GM12872 (cell line): ENCODE data around the gene TMTC2.

Source experiments
- TF ChIP-seq, protein P1 (sequence below): IDR thresholded peaks from 3 replicates; pipeline ENCODE4 v1.5.1; 2011; ENCODE audit warnings: low read depth, mild to moderate bottlenecking, low read length, moderate library complexity; ENCODE audit not compliant: insufficient read depth

TMTC2 gene

DNA sequence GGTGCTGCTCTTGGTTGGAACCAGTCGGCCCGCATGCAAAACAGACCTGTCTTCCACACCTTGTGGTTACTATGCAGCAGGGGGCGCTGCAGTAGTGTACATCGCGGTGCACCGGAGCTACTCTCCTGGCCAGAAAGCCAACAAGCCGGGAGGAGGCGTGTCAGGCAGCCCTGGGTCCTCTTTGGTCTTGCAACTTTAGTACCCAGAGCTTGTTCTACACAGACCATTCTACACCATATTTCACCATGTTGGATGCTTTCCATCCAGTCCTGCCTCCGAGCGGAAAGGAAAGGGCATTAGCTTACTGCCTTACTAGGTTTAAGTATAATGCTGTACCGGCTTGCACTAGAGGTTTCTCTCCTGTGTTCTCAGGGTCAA lies 927 bp upstream of the TMTC2 start:
- TF ChIP-seq, protein P1, sequence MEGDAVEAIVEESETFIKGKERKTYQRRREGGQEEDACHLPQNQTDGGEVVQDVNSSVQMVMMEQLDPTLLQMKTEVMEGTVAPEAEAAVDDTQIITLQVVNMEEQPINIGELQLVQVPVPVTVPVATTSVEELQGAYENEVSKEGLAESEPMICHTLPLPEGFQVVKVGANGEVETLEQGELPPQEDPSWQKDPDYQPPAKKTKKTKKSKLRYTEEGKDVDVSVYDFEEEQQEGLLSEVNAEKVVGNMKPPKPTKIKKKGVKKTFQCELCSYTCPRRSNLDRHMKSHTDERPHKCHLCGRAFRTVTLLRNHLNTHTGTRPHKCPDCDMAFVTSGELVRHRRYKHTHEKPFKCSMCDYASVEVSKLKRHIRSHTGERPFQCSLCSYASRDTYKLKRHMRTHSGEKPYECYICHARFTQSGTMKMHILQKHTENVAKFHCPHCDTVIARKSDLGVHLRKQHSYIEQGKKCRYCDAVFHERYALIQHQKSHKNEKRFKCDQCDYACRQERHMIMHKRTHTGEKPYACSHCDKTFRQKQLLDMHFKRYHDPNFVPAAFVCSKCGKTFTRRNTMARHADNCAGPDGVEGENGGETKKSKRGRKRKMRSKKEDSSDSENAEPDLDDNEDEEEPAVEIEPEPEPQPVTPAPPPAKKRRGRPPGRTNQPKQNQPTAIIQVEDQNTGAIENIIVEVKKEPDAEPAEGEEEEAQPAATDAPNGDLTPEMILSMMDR, result peak; percentile 88

DNA sequence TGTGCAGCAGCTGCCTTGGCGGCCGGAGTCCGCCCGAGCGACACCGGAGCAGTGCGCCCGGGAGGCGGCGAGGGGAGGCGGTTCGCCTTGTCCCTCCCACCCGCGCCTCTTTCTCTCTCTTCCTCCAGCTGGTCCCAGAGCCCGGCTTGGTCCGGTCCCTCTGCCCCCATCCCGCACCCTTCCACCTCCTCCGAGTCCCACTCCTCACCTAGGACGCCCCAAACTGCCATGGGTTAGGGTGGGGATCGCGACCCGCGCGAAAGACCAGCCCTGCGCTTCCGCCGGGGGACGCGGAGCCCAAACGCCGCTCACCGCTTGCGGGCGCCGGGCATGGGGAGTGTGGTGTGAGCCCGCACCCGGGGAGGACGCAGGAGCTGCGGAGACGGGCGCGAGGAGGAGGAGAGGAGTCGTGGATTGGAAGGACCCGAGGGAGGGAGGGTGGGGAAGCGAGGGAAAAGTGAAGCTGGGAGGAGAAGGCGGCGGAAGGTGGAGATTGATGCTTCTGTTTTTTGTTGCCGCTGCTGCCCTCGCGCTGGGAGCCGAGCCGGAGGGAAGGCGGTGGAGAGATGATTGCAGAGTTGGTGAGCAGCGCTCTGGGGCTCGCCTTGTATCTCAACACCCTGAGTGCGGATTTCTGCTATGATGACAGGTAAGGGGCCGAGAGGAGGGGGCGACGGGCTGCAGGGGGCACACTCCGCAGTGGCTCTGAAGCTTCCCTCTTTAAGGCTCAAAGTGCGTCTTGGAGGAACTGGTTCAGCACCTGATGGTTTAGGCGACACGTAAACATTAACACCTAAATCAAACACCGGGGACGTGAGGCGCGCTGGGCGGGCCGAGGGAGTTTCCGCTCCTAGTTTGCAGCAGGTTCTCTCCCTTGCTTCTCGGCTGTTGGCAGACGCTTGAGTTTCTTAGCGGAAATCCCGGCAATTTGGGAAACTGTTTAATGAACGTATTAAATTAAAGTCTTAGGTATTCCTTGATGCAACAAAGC lies 610 bp downstream of the TMTC2 start:
- TF ChIP-seq, protein P1, result no peak

DNA sequence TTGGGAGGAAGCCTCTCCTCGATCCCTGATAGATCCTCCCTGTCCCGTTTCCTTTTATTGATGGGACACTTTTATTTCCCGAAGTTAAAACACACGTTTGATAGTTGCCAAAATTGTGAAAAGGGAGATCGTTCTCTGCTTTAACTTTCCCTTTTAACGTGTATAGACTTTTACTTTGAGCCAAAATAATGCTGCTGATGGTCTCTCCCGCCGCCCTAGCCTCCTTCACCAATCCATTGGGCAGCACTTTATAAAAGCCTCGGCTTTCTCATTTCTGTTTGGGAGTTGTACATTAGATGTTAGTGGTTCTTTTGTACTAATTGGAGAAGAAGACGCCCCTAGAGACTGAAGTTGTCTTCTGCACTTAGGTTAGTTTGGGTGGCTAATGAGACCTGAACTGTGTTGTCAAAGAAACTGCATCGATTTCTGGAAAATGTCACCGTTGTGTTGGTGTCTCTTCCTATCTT lies 1.4 kb downstream of the TMTC2 start:
- TF ChIP-seq, protein P1, result peak; percentile 38; the same call in 1 of the 3 replicates

DNA sequence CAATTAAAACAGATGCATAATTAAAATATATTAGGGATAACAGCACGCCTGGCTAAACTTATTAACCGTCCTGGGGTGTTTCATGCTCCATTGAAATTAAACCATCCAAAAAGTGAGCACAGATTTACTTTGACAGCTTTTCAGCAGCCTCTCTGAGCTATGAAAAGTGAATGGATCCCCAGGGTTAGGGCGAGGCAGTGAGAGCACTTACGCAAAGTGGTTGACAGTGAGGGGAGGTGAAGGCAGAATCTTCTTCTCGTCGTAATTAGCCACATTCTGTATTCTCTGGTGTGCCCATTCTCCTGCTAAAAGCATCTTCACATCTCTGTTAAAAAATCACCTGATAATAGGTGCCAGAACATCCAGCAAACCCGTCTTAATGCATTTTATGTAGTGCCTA lies 1.9 kb downstream of the TMTC2 start:
- TF ChIP-seq, protein P1, result no peak

DNA sequence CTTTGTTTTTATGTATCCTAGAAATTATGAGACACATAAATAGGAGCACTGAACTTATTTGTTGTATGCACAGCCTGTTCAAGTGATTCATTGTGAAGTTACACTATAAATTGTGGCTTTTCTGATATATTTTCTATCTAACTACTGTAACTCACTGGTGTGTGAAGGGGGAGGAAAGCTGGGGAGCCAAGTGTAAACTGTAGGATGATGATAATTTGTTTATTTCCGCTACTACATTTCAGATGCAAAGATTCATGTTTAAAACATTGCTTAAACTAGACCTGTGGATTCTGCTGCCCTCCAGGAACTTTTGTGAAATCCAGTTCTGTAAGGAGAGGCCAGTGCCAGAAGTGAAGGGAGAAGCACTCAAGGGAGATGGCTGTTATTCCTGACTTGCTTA lies 3.3 kb downstream of the TMTC2 start:
- TF ChIP-seq, protein P1, result no peak

DNA sequence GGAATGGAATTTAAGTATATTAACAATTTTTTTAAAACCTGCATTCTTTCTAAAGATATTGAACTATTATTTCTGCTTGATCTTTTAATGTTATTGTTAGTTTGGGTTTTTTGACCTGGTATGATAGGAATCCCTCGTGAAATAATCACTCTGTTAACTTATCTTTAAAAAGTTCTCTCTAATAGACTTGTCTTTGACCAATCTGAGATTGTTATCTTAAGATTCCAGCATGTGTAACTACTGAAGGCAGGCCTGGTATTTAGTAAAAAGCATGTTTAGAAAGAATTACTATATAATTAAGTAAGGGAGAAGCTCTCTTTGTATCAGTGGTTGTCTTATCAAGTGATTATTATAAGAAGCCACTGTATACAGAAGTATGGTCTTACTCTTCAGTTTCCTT lies 4.8 kb downstream of the TMTC2 start:
- TF ChIP-seq, protein P1, result no peak

DNA sequence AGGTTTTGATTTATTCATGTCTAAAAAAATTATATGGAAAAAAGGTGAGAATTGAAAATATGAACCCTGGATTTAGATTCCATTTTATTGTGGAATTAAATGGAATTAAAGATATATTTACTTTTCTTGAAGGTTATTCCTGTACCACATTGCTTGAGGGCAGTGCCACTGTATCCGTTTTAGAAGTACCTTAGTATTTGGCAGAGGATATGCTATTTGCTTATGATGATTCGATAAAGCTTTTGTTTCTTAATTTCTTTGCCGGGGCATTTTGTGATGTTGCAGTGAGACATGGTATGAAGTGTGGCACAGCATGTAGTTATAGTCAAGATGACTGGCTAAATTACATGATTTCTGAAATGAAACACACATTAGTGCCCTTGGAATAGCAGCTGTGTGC lies 7.6 kb downstream of the TMTC2 start:
- TF ChIP-seq, protein P1, result no peak
